Hepatocyte (in vitro differentiated cells): ENCODE measurements around the gene WFDC6.

Source experiments
- CTCF ChIP-seq: fragments of 200-600 bp; sonication (generic); IDR thresholded peaks from 2 replicates; pipeline ENCODE4 v1.5.1; 2016; ENCODE audit warnings: antibody characterized with exemption, mild to moderate bottlenecking; ENCODE audit not compliant: poor library complexity
- EZH2 ChIP-seq: fragments of 200-600 bp; sonication (generic); IDR thresholded peaks from 2 replicates; pipeline ENCODE4 v1.6.1; 2016; ENCODE audit warnings: antibody characterized with exemption, mild to moderate bottlenecking, borderline replicate concordance

GRCh38 chr20:45575931-45576330 is 36.6 kb upstream of the WFDC6 start:
- no peak for TF ChIP-seq CTCF
- no peak for TF ChIP-seq EZH2
